HG02973 (cell line): ENCODE data around the gene CD5L.

Source experiments
- ATAC-seq: cut with Tn5 transposase; IDR thresholded peaks from one replicate; pipeline ENCODE4 v1.9.1; 2021; ENCODE audit warnings: moderate library complexity; ENCODE audit not compliant: unreplicated experiment

The CD5L gene

DNA sequence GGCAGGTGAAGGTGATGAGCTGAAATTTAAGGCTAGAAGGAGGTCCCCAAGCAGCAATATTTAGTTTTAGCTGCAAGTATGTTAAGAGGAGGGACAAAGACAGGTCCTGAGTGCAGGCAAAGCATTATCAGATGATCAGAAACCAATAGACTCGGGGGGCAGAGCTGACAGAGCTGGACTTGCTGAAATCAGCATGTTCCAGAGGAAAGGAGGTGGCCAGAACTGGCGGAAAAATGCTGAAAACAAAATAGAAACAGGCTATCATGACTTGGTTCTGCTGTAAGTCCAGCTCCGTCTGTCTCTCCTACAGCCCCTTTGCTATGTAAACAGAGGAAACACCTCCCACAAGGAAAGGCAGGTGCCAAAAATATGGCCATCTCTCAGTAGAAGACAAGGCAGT is at the start of gene CD5L:
CD5L (minus strand) TSS at position 101 of the 400 bp plus-strand sequence. CDS start 107 bp downstream, outside the sequence.
- no peak for ATAC-seq

DNA sequence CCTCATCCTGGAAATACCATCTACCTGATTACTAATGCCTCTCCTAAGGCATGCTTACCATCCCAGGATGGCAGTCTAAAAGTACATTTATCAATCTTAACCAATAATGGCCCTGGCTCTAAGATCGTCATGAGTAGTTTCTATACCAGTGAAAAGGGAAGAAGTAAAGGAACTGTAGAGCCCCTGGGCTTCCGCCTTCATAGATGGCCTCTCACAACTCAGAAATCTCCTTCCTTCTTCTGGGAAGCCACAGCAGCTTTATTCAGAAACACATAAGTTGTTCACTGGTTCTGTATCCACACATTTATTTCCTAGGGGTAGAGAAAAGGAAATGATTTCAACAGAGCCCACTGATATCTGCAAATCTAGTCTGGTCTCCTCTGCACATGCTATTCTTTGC is 41.0 kb upstream of the CD5L start:
- ATAC-seq: no peak

DNA sequence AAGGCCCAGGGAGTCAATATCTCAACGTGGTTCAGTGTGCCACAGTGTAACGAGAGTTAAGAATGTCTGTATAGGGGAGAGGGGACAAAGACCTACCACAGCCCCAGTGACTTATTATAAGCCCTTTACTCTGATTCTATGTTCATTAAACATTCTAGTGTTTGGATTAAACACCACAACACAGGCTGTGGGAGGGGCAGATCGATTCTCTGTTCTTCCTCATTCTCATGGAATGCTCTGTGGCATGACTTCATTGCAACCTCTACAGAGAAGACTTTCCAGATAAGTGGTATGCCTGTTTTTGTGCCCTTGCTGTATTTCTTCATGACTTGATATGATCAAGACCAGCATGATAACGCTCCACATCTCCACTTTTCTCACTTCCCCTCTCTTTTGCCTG is 39.0 kb upstream of the CD5L start:
- no peak for ATAC-seq

- ATAC-seq: no peak
These were observed 36.5 kb upstream of the CD5L start for GRCh38 chr1:157878059-157878458.

DNA sequence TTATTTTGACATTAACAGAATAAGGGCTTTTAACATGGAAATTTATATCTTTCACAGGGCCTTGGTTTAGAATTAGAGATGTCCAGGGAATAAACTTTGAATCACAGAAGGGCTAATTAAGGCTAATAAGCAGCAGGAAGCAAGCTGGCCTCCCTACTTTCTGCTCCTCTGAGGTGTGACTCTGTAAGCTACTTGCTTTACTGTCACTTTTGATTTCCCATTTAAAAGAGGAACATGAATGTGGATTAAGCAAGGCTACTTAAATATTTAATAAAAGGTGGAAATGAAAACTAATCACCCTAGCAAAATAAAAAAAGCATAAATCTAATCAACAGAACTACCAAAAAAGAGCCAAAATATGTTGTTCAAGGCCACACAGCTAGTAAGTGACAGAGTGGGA is 28.9 kb upstream of the CD5L start:
- no peak for ATAC-seq

GRCh38 chr1:157868654-157869053 is 27.0 kb upstream of the CD5L start:
- ATAC-seq: no peak

DNA sequence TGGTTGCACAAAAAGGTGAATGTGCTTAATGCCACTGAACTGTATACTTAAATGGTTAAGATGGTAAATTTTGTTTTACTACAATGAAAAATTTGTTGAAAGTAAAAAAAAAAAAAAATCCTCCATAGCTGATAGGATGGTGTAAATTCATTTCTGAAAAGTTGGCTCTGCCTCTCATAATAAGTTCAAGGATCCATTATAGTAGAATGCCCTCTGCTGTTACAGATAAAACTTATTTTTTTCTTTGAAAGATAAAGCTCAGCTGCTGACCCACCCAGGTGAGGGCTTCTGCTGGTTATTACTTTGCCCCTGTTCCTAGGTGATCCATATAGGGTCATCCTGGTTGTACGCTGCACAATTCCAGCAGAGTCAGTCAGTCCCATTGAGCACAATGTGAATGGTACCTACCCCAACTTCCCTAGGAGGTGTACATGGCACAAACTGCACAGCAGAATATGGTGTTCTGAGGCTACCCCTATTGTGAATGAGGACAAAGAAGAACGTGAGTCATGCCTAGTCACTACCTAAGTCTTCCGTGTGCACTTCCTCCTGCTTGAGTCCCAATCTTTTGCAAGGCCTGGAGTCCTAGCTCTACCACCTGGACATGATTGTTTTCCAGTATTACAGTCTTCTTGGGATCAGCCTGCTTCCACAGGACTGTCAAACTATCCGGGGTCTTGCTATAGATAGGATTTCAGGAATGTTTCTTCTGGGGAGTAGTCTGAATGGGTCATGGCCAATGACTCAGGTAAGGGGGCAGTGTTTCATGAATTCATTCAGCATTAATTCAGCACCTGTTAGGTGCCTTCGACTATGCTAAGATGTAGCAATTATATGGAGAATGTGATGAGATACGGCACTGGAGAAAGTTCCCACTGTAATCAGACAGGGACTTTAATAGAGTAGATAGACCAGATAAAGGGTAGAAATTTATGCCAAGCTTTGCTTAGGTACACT is 20.8 kb upstream of the CD5L start:
- ATAC-seq: no peak

GRCh38 chr1:157856538-157856937 is 14.9 kb upstream of the CD5L start:
- peak; percentile 92 for ATAC-seq

DNA sequence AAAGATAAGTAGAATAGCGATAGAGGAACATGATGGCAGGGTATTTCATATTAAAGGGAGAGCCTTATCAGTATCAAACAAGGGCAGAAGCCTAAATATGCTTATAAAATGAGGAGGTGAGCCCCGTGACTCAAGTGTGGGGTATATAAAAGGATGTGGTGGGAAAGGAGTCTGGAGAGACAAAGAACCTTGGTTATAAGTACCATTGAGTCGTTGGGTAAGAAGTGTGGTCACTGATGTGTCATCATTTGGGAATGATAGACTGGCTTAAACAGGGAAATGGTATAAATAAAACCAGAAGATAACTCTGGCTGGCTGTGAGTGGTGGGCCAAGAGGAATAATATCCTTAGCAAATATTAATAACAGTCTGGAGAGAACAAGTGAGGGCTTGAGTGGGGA is 10.9 kb upstream of the CD5L start:
- no peak for ATAC-seq

DNA sequence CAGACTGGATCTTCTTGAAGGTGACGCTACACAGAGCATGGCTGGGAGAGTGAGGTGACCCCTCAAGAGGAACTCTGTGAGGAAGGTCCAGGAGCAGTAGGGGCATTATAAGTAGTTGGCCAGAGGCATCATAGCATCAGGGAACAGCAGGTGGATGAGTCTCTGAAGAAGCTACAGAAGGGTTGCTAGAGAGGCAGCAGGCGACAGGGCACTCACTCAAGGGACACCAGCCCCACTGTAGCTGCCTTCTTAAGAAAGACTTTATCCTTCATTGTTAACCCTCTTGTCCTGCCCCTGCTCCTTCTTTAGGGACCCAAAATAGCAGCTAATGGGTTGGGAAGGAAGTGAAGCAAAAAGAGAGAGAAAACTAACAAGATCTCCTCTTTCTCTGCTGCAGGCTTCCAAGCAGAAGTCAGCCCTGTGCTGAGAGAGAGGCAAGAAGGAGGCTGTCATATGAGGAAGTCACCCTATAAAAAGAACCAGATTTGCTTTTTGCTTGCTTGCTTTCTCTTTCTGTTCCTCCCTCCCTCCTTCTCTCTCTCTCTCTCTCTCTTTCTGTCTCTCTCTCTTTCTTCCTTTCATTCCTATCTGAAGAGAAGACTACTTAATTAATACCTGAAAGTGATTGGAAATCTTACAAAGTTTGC is 7.7 kb upstream of the CD5L start:
- ATAC-seq: no peak

DNA sequence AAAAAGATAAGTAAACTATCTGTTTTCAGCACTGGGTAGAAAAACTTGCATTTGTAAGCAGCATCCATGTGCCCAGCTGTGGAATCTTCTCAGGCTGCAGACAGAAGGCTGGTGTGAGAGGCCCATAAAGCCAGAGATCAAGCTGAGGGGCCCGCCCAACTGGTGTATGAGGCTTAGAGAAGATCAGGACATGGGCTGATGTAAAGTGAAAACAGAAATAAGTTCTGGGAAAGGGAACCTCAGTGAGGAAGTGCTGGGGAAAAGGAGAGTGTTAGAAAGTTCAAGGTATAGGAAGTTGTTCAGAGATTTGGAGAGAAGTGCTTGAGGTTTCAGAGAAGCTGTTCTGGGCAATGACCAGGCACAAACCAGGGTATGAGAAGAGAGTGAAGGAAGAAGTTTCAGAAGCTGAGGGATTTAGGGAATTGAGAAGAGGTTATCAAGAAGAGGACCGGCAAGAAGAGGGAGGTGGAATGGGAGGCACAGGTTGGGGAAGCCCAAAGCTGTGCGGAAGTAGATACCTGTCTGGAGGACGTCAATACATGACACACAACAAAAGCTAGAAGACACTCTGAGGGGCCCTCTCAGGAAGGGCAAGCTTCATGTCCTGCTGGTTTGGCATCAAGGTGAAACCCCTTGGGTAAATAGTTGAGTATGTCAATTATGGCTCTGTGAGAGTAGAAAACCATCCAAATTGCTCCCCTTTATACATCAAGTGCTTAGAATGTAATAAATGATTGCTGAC is 2.7 kb upstream of the CD5L start:
- no peak for ATAC-seq

DNA sequence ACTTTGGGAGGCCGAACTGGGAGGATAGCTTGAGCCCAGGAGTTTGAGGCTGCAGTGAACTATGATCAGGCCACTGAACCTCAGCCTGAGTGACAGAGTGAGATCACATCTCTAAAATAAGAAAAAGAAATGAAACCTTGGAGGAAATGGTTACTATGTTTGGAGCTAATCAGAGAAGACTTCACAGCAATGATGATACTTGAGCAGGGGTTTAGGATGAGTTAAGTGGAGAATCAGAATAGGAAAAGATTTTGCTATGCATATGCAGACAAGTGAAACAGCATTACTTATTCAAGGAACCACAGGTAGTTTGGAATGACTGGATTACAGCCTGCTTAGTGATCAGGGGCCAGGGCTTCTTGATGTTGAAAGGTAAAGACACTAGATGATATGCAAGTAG is 1.3 kb upstream of the CD5L start:
- peak; percentile 47 for ATAC-seq

- no peak for ATAC-seq
These were observed 2.6 kb downstream of the CD5L start for GRCh38 chr1:157838966-157839365.

GRCh38 chr1:157834430-157834829 is 7.2 kb downstream of the CD5L start:
- no peak for ATAC-seq

- ATAC-seq: no peak
These were observed 8.5 kb downstream of the CD5L start for GRCh38 chr1:157833145-157833544.

- ATAC-seq: no peak
These were observed 9.5 kb downstream of the CD5L start for GRCh38 chr1:157831968-157832626.

DNA sequence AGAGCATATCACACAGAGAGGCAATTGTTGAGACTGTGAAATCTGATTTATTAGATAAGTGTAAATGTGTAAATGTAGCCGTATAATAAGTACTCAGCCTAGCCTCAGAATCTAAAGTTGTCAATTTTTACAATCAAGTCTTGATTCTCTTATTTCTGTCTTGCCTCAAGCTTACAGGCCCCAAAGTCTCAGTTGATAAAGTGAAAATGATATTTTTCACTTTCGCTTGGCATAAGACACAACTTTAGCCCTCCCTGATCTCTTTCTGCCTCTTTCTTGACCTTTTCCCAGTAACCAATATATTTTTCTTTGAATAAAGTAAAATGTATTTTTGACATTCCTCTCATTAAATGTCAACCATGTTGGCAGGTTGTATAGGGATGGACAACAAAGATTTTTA is 10.7 kb downstream of the CD5L start:
- ATAC-seq: no peak

- peak; percentile 55 for ATAC-seq
These were observed 11.9 kb downstream of the CD5L start for GRCh38 chr1:157829711-157830110.

- no peak for ATAC-seq
These were observed 12.4 kb downstream of the CD5L start for GRCh38 chr1:157829210-157829609.

DNA sequence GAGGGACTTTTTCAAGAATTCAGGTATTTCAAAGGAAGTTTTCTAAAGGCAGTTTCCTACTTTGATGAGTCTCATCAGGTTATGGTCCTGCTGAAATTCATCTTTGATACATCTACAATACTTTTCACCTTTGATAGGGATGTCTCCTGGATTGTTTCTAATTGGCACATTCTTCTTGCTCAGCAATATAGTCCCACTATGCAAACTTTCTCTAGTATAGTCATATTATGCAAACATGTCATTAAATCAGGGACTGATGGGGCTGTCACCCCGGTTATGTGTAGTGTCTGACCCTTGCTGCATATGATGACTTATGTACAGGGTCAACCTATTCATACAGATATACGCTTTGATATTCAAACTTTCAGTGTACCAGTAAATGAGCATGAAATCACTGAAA is 21.3 kb downstream of the CD5L start:
- no peak for ATAC-seq

DNA sequence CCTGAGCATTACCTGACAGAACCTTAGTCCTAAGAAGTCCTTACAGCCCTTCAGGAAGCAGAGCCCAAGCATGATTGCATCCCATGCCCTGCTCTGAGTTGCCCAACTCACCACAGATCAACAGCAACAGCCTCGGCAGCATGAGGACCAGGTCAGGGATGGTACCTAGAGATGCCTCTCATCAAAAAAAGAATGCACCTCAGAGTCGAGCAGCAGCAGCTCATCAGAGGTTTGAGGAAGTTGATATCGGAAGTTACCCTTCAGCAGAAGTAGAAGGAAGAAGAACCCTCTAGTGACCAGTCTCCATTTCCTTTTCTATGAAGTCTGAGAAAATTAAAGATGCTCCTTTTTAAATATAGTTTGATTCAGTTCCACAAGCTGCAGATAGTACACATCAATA is 21.7 kb downstream of the CD5L start, which contains the start of gene FCRL1:
FCRL1 (minus strand) TSS at position 225 of the 400 bp plus-strand sequence; CDS start at position 142, 83 bp downstream.
- no peak for ATAC-seq
